SK-N-SH (cell line): ENCODE measurements around the gene TP73.

ENCODE experiments used
- EZH2phosphoT487 ChIP-seq: fragments of 200-600 bp; sonication (generic); IDR thresholded peaks from 2 replicates; pipeline ENCODE4 v1.6.1; 2017; ENCODE audit warnings: low read depth, mixed run types, mild to moderate bottlenecking, antibody characterized with exemption, moderate library complexity, borderline replicate concordance
- GABPA ChIP-seq: IDR thresholded peaks from 2 replicates; pipeline ENCODE4 v1.4.0; 2012; ENCODE audit warnings: low read depth, mild to moderate bottlenecking
- GATA2 ChIP-seq: sonication (generic); formaldehyde crosslinking; IDR thresholded peaks from 2 replicates; pipeline ENCODE4 v1.5.0; 2020; ENCODE audit warnings: mild to moderate bottlenecking, missing genetic modification reagents
- NFIC ChIP-seq: IDR thresholded peaks from 2 replicates; pipeline ENCODE4 v1.4.0; 2012; ENCODE audit warnings: borderline replicate concordance
- PBX3 ChIP-seq: IDR thresholded peaks from 2 replicates; pipeline ENCODE4; 2012
- RAD21 ChIP-seq: IDR thresholded peaks from 2 replicates; pipeline ENCODE4 v1.6.1; 2012; ENCODE audit warnings: mild to moderate bottlenecking, low read length
- RCOR1 ChIP-seq: fragments of 150-350 bp; IDR thresholded peaks from 2 replicates; pipeline ENCODE4 v1.6.1; 2017; ENCODE audit warnings: antibody characterized with exemption, low read length
- RFX5 ChIP-seq: IDR thresholded peaks from 2 replicates; pipeline ENCODE4 v1.6.1; 2012; ENCODE audit warnings: mild to moderate bottlenecking, improper control_type of control experiment, low read length
- SIN3A ChIP-seq: IDR thresholded peaks from 2 replicates; pipeline ENCODE4 v1.6.1; 2012; ENCODE audit warnings: low read depth, mild to moderate bottlenecking, low read length, moderate library complexity, borderline replicate concordance
- YY1 ChIP-seq: IDR thresholded peaks from 2 replicates; pipeline ENCODE4 v1.4.0; 2012; ENCODE audit warnings: low read depth, mild to moderate bottlenecking
- TF ChIP-seq, protein P1 (sequence below): fragments of 200-600 bp; sonication (generic); IDR thresholded peaks from 2 replicates; pipeline ENCODE4 v1.6.1; 2017; ENCODE audit warnings: antibody characterized with exemption, mild to moderate bottlenecking, moderate library complexity
- TF ChIP-seq, protein P2 (sequence below): IDR thresholded peaks from 2 replicates; pipeline ENCODE4 v1.6.1; 2012; ENCODE audit warnings: mild to moderate bottlenecking, low read depth, low read length, moderate library complexity
- TF ChIP-seq, protein P3 (sequence below): fragments of 150-350 bp; IDR thresholded peaks from 2 replicates; pipeline ENCODE4 v1.6.1; 2017; ENCODE audit warnings: antibody characterized with exemption, low read length, low read depth, borderline replicate concordance
- TF ChIP-seq, protein P4 (sequence below): fragments of 150-350 bp; IDR thresholded peaks from 2 replicates; pipeline ENCODE4 v1.6.1; 2016; ENCODE audit warnings: mild to moderate bottlenecking, low read depth, low read length

GRCh38 chr1:3629561-3630160 lies 22.7 kb upstream of the TP73 start:
- no peak for TF ChIP-seq EZH2phosphoT487
- TF ChIP-seq, protein P1, sequence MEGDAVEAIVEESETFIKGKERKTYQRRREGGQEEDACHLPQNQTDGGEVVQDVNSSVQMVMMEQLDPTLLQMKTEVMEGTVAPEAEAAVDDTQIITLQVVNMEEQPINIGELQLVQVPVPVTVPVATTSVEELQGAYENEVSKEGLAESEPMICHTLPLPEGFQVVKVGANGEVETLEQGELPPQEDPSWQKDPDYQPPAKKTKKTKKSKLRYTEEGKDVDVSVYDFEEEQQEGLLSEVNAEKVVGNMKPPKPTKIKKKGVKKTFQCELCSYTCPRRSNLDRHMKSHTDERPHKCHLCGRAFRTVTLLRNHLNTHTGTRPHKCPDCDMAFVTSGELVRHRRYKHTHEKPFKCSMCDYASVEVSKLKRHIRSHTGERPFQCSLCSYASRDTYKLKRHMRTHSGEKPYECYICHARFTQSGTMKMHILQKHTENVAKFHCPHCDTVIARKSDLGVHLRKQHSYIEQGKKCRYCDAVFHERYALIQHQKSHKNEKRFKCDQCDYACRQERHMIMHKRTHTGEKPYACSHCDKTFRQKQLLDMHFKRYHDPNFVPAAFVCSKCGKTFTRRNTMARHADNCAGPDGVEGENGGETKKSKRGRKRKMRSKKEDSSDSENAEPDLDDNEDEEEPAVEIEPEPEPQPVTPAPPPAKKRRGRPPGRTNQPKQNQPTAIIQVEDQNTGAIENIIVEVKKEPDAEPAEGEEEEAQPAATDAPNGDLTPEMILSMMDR = no peak
- TF ChIP-seq YY1 = no peak
- TF ChIP-seq, protein P2, sequence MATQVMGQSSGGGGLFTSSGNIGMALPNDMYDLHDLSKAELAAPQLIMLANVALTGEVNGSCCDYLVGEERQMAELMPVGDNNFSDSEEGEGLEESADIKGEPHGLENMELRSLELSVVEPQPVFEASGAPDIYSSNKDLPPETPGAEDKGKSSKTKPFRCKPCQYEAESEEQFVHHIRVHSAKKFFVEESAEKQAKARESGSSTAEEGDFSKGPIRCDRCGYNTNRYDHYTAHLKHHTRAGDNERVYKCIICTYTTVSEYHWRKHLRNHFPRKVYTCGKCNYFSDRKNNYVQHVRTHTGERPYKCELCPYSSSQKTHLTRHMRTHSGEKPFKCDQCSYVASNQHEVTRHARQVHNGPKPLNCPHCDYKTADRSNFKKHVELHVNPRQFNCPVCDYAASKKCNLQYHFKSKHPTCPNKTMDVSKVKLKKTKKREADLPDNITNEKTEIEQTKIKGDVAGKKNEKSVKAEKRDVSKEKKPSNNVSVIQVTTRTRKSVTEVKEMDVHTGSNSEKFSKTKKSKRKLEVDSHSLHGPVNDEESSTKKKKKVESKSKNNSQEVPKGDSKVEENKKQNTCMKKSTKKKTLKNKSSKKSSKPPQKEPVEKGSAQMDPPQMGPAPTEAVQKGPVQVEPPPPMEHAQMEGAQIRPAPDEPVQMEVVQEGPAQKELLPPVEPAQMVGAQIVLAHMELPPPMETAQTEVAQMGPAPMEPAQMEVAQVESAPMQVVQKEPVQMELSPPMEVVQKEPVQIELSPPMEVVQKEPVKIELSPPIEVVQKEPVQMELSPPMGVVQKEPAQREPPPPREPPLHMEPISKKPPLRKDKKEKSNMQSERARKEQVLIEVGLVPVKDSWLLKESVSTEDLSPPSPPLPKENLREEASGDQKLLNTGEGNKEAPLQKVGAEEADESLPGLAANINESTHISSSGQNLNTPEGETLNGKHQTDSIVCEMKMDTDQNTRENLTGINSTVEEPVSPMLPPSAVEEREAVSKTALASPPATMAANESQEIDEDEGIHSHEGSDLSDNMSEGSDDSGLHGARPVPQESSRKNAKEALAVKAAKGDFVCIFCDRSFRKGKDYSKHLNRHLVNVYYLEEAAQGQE = no peak
- TF ChIP-seq GABPA = no peak
- TF ChIP-seq PBX3 = no peak
- no peak for TF ChIP-seq RCOR1
- TF ChIP-seq RFX5 = no peak
- TF ChIP-seq, protein P3, sequence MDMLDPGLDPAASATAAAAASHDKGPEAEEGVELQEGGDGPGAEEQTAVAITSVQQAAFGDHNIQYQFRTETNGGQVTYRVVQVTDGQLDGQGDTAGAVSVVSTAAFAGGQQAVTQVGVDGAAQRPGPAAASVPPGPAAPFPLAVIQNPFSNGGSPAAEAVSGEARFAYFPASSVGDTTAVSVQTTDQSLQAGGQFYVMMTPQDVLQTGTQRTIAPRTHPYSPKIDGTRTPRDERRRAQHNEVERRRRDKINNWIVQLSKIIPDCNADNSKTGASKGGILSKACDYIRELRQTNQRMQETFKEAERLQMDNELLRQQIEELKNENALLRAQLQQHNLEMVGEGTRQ = no peak
- no peak for TF ChIP-seq RAD21
- TF ChIP-seq NFIC = no peak
- TF ChIP-seq SIN3A = no peak
- TF ChIP-seq, protein P4, sequence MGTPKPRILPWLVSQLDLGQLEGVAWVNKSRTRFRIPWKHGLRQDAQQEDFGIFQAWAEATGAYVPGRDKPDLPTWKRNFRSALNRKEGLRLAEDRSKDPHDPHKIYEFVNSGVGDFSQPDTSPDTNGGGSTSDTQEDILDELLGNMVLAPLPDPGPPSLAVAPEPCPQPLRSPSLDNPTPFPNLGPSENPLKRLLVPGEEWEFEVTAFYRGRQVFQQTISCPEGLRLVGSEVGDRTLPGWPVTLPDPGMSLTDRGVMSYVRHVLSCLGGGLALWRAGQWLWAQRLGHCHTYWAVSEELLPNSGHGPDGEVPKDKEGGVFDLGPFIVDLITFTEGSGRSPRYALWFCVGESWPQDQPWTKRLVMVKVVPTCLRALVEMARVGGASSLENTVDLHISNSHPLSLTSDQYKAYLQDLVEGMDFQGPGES = no peak
- no peak for TF ChIP-seq GATA2
